ENCODE data around the gene UBR2.

UBR2 gene

GRCh38 chr6:42615518-42615917, 51.7 kb downstream of the UBR2 start:
- TF ChIP-seq CTCF (IDR thresholded peaks at IDR 0.05; ENCODE audit: insufficient read depth, low read length, poor library complexity, severe bottlenecking), result no peak
- H3K36me3 ChIP-seq (ENCODE audit: control insufficient read depth, insufficient read depth, low read length), result no peaks in the 10 kb centered on the region; the same call in 1 of the 2 replicates
- H3K4me3 ChIP-seq (replicated peaks; ENCODE audit: low read depth, low read length), result no peak overlapping the region
- DNase-seq (ENCODE audit: extremely low read depth, insufficient read length), result no peak
- no peaks in the 10 kb centered on the region for H3K27me3 ChIP-seq (replicated peaks; ENCODE audit: control insufficient read depth, insufficient read depth, low read length)

- no peak for DNase-seq (ENCODE audit: extremely low read depth, insufficient read length)
- Histone ChIP-seq H3K36me3 (ENCODE audit: control insufficient read depth, insufficient read depth, low read length) (no peaks in the 10 kb centered on the region; the same call in 1 of the 2 replicates), H3K27me3 (replicated peaks; ENCODE audit: control insufficient read depth, insufficient read depth, low read length) (no peaks in the 10 kb centered on the region), H3K4me3 (replicated peaks; ENCODE audit: low read depth, low read length) (no peak overlapping the region)
- TF ChIP-seq CTCF (IDR thresholded peaks at IDR 0.05; ENCODE audit: insufficient read depth, low read length, poor library complexity, severe bottlenecking), result no peak
These were observed 52.9 kb downstream of the UBR2 start for GRCh38 chr6:42616716-42617115.

GRCh38 chr6:42618105-42618504, 54.3 kb downstream of the UBR2 start:
- Histone ChIP-seq H3K36me3 (ENCODE audit: control insufficient read depth, insufficient read depth, low read length) (no peaks in the 10 kb centered on the region; the same call in 1 of the 2 replicates), H3K4me3 (replicated peaks; ENCODE audit: low read depth, low read length) (no peak overlapping the region), H3K27me3 (replicated peaks; ENCODE audit: control insufficient read depth, insufficient read depth, low read length) (no peaks in the 10 kb centered on the region)
- TF ChIP-seq CTCF (IDR thresholded peaks at IDR 0.05; ENCODE audit: insufficient read depth, low read length, poor library complexity, severe bottlenecking), result no peak
- DNase-seq (ENCODE audit: extremely low read depth, insufficient read length), result no peak

- no peak overlapping the region for H3K4me3 ChIP-seq (replicated peaks; ENCODE audit: low read depth, low read length)
- no peak for DNase-seq (ENCODE audit: extremely low read depth, insufficient read length)
- H3K36me3 ChIP-seq (ENCODE audit: control insufficient read depth, insufficient read depth, low read length), result no peaks in the 10 kb centered on the region; the same call in 1 of the 2 replicates
- no peaks in the 10 kb centered on the region for H3K27me3 ChIP-seq (replicated peaks; ENCODE audit: control insufficient read depth, insufficient read depth, low read length)
- no peak for TF ChIP-seq CTCF (IDR thresholded peaks at IDR 0.05; ENCODE audit: insufficient read depth, low read length, poor library complexity, severe bottlenecking)
These were observed 54.9 kb downstream of the UBR2 start for GRCh38 chr6:42618686-42619085.

GRCh38 chr6:42619963-42620362, 56.1 kb downstream of the UBR2 start:
- H3K27me3 ChIP-seq (replicated peaks; ENCODE audit: control insufficient read depth, insufficient read depth, low read length), result no peaks in the 10 kb centered on the region
- H3K36me3 ChIP-seq (ENCODE audit: control insufficient read depth, insufficient read depth, low read length), result no peaks in the 10 kb centered on the region; the same call in none of the 2 replicates
- H3K4me3 ChIP-seq (replicated peaks; ENCODE audit: low read depth, low read length), result no peak overlapping the region
- DNase-seq (ENCODE audit: extremely low read depth, insufficient read length), result no peak
- TF ChIP-seq CTCF (IDR thresholded peaks at IDR 0.05; ENCODE audit: insufficient read depth, low read length, poor library complexity, severe bottlenecking), result no peak

- H3K4me3 ChIP-seq (replicated peaks; ENCODE audit: low read depth, low read length), result no peak overlapping the region
- TF ChIP-seq CTCF (IDR thresholded peaks at IDR 0.05; ENCODE audit: insufficient read depth, low read length, poor library complexity, severe bottlenecking), result no peak
- DNase-seq (ENCODE audit: extremely low read depth, insufficient read length), result no peak
- no peaks in the 10 kb centered on the region for H3K27me3 ChIP-seq (replicated peaks; ENCODE audit: control insufficient read depth, insufficient read depth, low read length)
- H3K36me3 ChIP-seq (ENCODE audit: control insufficient read depth, insufficient read depth, low read length), result peaks cover 2% of the 10 kb centered on the region
These were observed 60.8 kb downstream of the UBR2 start for GRCh38 chr6:42624601-42625000.

Data from GM06990 (cell line).